ENCODE data around the gene NKX6-2.
"Not testable (repeated sequence)": the region's sequence is repeated elsewhere in the genome, so short reads cannot be mapped to it uniquely, and the experiment has no call there.

The NKX6-2 gene

GRCh38 chr10:132806110-132806509, 20.2 kb upstream of the NKX6-2 start:
- Mint-ChIP-seq H3K4me1 (no peaks in the 10 kb centered on the region), H3K27me3 (peaks cover 2% of the 10 kb centered on the region), H3K27ac (no peak overlapping the region), H3K36me3 (no peaks in the 10 kb centered on the region), H3K9me3 (no peaks in the 10 kb centered on the region), H3K4me3 (no peak overlapping the region)

- Mint-ChIP-seq H3K27ac (no peak overlapping the region), H3K27me3 (peaks cover 2% of the 10 kb centered on the region), H3K4me3 (no peak overlapping the region), H3K9me3 (no peaks in the 10 kb centered on the region), H3K4me1 (no peaks in the 10 kb centered on the region), H3K36me3 (no peaks in the 10 kb centered on the region)
These were observed 19.7 kb upstream of the NKX6-2 start for GRCh38 chr10:132805599-132805998.

- Mint-ChIP-seq H3K9me3 (no peaks in the 10 kb centered on the region), H3K4me3 (no peak overlapping the region), H3K27me3 (peaks cover 2% of the 10 kb centered on the region), H3K4me1 (no peaks in the 10 kb centered on the region), H3K27ac (no peak overlapping the region), H3K36me3 (no peaks in the 10 kb centered on the region)
These were observed 19.0 kb upstream of the NKX6-2 start for GRCh38 chr10:132804785-132805426.

GRCh38 chr10:132804287-132804686, 18.3 kb upstream of the NKX6-2 start:
- no peak overlapping the region for H3K4me3 Mint-ChIP-seq
- peaks cover 2% of the 10 kb centered on the region for H3K27me3 Mint-ChIP-seq
- H3K36me3 Mint-ChIP-seq = no peaks in the 10 kb centered on the region
- H3K4me1 Mint-ChIP-seq = no peaks in the 10 kb centered on the region
- H3K9me3 Mint-ChIP-seq = no peaks in the 10 kb centered on the region
- no peak overlapping the region for H3K27ac Mint-ChIP-seq

- H3K27me3 Mint-ChIP-seq = peaks cover 2% of the 10 kb centered on the region
- no peaks in the 10 kb centered on the region for H3K4me1 Mint-ChIP-seq
- no peaks in the 10 kb centered on the region for H3K9me3 Mint-ChIP-seq
- H3K36me3 Mint-ChIP-seq = no peaks in the 10 kb centered on the region
- H3K4me3 Mint-ChIP-seq = no peak overlapping the region
- no peak overlapping the region for H3K27ac Mint-ChIP-seq
These were observed 17.7 kb upstream of the NKX6-2 start for GRCh38 chr10:132803416-132804210.

- Mint-ChIP-seq H3K4me1 (no peaks in the 10 kb centered on the region), H3K36me3 (no peaks in the 10 kb centered on the region), H3K4me3 (no peak overlapping the region), H3K27ac (peak overlapping the region; percentile 17), H3K27me3 (peaks cover 2% of the 10 kb centered on the region), H3K9me3 (no peaks in the 10 kb centered on the region)
These were observed 16.9 kb upstream of the NKX6-2 start for GRCh38 chr10:132802694-132803320.

GRCh38 chr10:132802048-132802447, 16.1 kb upstream of the NKX6-2 start:
- H3K4me1 Mint-ChIP-seq = no peaks in the 10 kb centered on the region
- no peak overlapping the region for H3K27ac Mint-ChIP-seq
- H3K36me3 Mint-ChIP-seq = no peaks in the 10 kb centered on the region
- peaks cover 2% of the 10 kb centered on the region for H3K27me3 Mint-ChIP-seq
- no peaks in the 10 kb centered on the region for H3K9me3 Mint-ChIP-seq
- H3K4me3 Mint-ChIP-seq = no peak overlapping the region

- Mint-ChIP-seq H3K27me3 (peaks cover 2% of the 10 kb centered on the region), H3K9me3 (no peaks in the 10 kb centered on the region), H3K36me3 (no peaks in the 10 kb centered on the region), H3K4me3 (no peak overlapping the region), H3K4me1 (no peaks in the 10 kb centered on the region), H3K27ac (no peak overlapping the region)
These were observed 13.9 kb upstream of the NKX6-2 start for GRCh38 chr10:132799865-132800264.

- Mint-ChIP-seq H3K36me3 (no peaks in the 10 kb centered on the region), H3K9me3 (no peaks in the 10 kb centered on the region), H3K4me3 (no peak overlapping the region)
These were observed 12.9 kb upstream of the NKX6-2 start for GRCh38 chr10:132798876-132799275.

GRCh38 chr10:132798403-132798802, 12.5 kb upstream of the NKX6-2 start:
- H3K27ac Mint-ChIP-seq = no peak overlapping the region
- H3K4me1 Mint-ChIP-seq = no peaks in the 10 kb centered on the region
- no peaks in the 10 kb centered on the region for H3K9me3 Mint-ChIP-seq
- no peak overlapping the region for H3K4me3 Mint-ChIP-seq
- peaks cover under 1% of the 10 kb centered on the region for H3K27me3 Mint-ChIP-seq
- H3K36me3 Mint-ChIP-seq = no peaks in the 10 kb centered on the region

More at GRCh38 chr10:132798876-132799275, 12.9 kb upstream of the NKX6-2 start:
- H3K27me3 Mint-ChIP-seq = peaks cover 2% of the 10 kb centered on the region
- no peaks in the 10 kb centered on the region for H3K4me1 Mint-ChIP-seq
- H3K27ac Mint-ChIP-seq = no peak overlapping the region

GRCh38 chr10:132797986-132798385, 12.0 kb upstream of the NKX6-2 start:
- H3K9me3 Mint-ChIP-seq, H3K27ac Mint-ChIP-seq, H3K27me3 Mint-ChIP-seq, H3K4me1 Mint-ChIP-seq, H3K36me3 Mint-ChIP-seq, H3K4me3 Mint-ChIP-seq: not testable (repeated sequence)

GRCh38 chr10:132796846-132797245, 10.9 kb upstream of the NKX6-2 start:
- Mint-ChIP-seq H3K4me3 (no peak overlapping the region), H3K9me3 (no peaks in the 10 kb centered on the region), H3K27me3 (no peaks in the 10 kb centered on the region), H3K36me3 (no peaks in the 10 kb centered on the region), H3K27ac (no peak overlapping the region), H3K4me1 (no peaks in the 10 kb centered on the region)

- Mint-ChIP-seq H3K36me3 (no peaks in the 10 kb centered on the region), H3K4me3 (no peak overlapping the region), H3K9me3 (no peaks in the 10 kb centered on the region), H3K4me1 (no peaks in the 10 kb centered on the region), H3K27ac (no peak overlapping the region), H3K27me3 (peaks cover 5% of the 10 kb centered on the region)
These were observed 8.2 kb upstream of the NKX6-2 start for GRCh38 chr10:132793871-132794849.

GRCh38 chr10:132793213-132793612, 7.3 kb upstream of the NKX6-2 start:
- Mint-ChIP-seq H3K4me1 (no peaks in the 10 kb centered on the region), H3K27me3 (peaks cover 5% of the 10 kb centered on the region), H3K9me3 (no peaks in the 10 kb centered on the region), H3K27ac (no peak overlapping the region), H3K36me3 (no peaks in the 10 kb centered on the region), H3K4me3 (no peak overlapping the region)

- no peaks in the 10 kb centered on the region for H3K9me3 Mint-ChIP-seq
- H3K27ac Mint-ChIP-seq = no peak overlapping the region
- no peaks in the 10 kb centered on the region for H3K4me1 Mint-ChIP-seq
- H3K4me3 Mint-ChIP-seq = no peak overlapping the region
- H3K36me3 Mint-ChIP-seq = no peaks in the 10 kb centered on the region
- peaks cover 5% of the 10 kb centered on the region for H3K27me3 Mint-ChIP-seq
These were observed 6.8 kb upstream of the NKX6-2 start for GRCh38 chr10:132792796-132793195.

All from activated naive CD4-positive, alpha-beta T cell treated with anti-CD3 and anti-CD28 coated beads, Interleukin-2, amount 50 U/mL, for 24 hours (primary cell).